CD4-positive, alpha-beta T cell treated with Interleukin-6 for 4 hours (primary cell): ENCODE measurements around the gene ISL2.

Experiments
- DNase-seq: peaks from one replicate; pipeline ENCODE4 v3.0.0-alpha.2; 2020; ENCODE audit warnings: mixed read lengths

ISL2 gene

GRCh38 chr15:76380249-76380648 lies 43.7 kb downstream of the ISL2 start:
- no peak for DNase-seq

- DNase-seq: no peak
Observed at GRCh38 chr15:76381366-76381765, 44.8 kb downstream of the ISL2 start.

- DNase-seq: no peak
Observed at GRCh38 chr15:76382987-76383728, 46.6 kb downstream of the ISL2 start.

- no peak for DNase-seq
Observed at GRCh38 chr15:76384409-76384808, 47.8 kb downstream of the ISL2 start.

- DNase-seq: no peak
Observed at GRCh38 chr15:76386178-76386577, 49.6 kb downstream of the ISL2 start.

GRCh38 chr15:76386926-76387325 lies 50.4 kb downstream of the ISL2 start:
- DNase-seq: no peak

GRCh38 chr15:76390571-76390970 lies 54.0 kb downstream of the ISL2 start:
- no peak for DNase-seq

GRCh38 chr15:76391309-76391708 lies 54.7 kb downstream of the ISL2 start:
- DNase-seq: no peak

GRCh38 chr15:76391847-76392246 lies 55.3 kb downstream of the ISL2 start:
- no peak for DNase-seq
